B cell (primary cell): ENCODE data around the gene MARCHF10. TPM values are rescaled to one million over a fixed set of nuclear protein-coding genes. Genes with fewer than 3 reads are reported as not detected.
"Not testable (repeated sequence)": the region's sequence is repeated elsewhere in the genome, so short reads cannot be mapped to it uniquely, and the experiment has no call there.

Experiments
- ATAC-seq: fragments of 200-7000 bp; cut with Tn5 transposase; one replicate; pipeline ENCODE4 v1.10.0; 2021; ENCODE audit warnings: low read depth, mild to moderate bottlenecking, moderate number of reproducible peaks, moderate library complexity
- CTCF ChIA-PET: fragments of 350-600 bp; sonication (Branson Sonifier 250); formaldehyde crosslinking; loops from one replicate; lab custom pipeline; 2021; ENCODE audit warnings: antibody characterized with exemption, inconsistent platforms; lab: Charles Lee
- POLR2A ChIA-PET: fragments of 350-600 bp; sonication (Branson Sonifier 250); formaldehyde crosslinking; loops from one replicate; lab custom pipeline; 2021; ENCODE audit warnings: antibody characterized with exemption; lab: Charles Lee
- DNase-seq: peaks from one replicate; pipeline ENCODE4 v3.0.0; 2013
- H2AFZ ChIP-seq: 2 replicates; pipeline ENCODE4 v1.6.1; 2012; ENCODE audit warnings: mild to moderate bottlenecking, low read depth, low read length; ENCODE audit not compliant: insufficient read depth, poor library complexity, severe bottlenecking
- H3K27ac ChIP-seq, 2 donors: 1 replicate in 1 of 2; 2 replicates in 1 of 2; pipeline ENCODE4 v1.5.1; 2012 to 2013; ENCODE audit warnings: low read length in 2 of 2, mild to moderate bottlenecking in 2 of 2, moderate library complexity in 1 of 2
- H3K27me3 ChIP-seq, 4 experiments: fragments of 200-600 bp in 1 of 4; sonication (generic) in 1 of 4; replicated peaks in 1 of 4; 1 replicate in 2 of 4; 2 replicates in 2 of 4; pipeline versions ENCODE4 v1.6.1 to v1.7.0; 2013 to 2016; ENCODE audit warnings: low read length in 3 of 4, mild to moderate bottlenecking in 2 of 4, mixed read lengths in 1 of 4, moderate library complexity in 1 of 4; ENCODE audit not compliant: insufficient read depth in 4 of 4, control insufficient read depth in 3 of 4; ENCODE audit errors: control extremely low read depth in 1 of 4
- H3K36me3 ChIP-seq, 2 experiments: replicated peaks in 1 of 2; 1 replicate in 1 of 2; 2 replicates in 1 of 2; pipeline versions ENCODE4 v1.6.1 to v1.7.1; 2013; ENCODE audit warnings: low read length in 1 of 2; ENCODE audit not compliant: insufficient read depth in 2 of 2, control insufficient read depth in 1 of 2; ENCODE audit errors: control extremely low read depth in 1 of 2, extremely low read depth in 1 of 2
- H3K4me1 ChIP-seq, 2 donors: fragments of 200-600 bp in 1 of 2; sonication (generic) in 1 of 2; 1 replicate in 1 of 2; 2 replicates in 1 of 2; pipeline versions ENCODE4 v1.5.1 to v1.6.1; 2013 to 2017; ENCODE audit warnings: low read length in 2 of 2; ENCODE audit not compliant: control insufficient read depth in 2 of 2, insufficient read depth in 2 of 2
- H3K4me2 ChIP-seq: replicated peaks from 2 replicates; pipeline ENCODE3; 2012; ENCODE audit warnings: mild to moderate bottlenecking, low read depth, low read length; ENCODE audit not compliant: poor library complexity, severe bottlenecking
- H3K4me3 ChIP-seq, 5 experiments: fragments of 200-600 bp in 1 of 5; sonication (generic) in 1 of 5; 1 replicate in 3 of 5; 2 replicates in 2 of 5; pipeline versions ENCODE4 v1.5.1 to v1.7.0; 2011 to 2016; ENCODE audit warnings: low read length in 4 of 5, mild to moderate bottlenecking in 4 of 5, low read depth in 2 of 5, control low read depth in 1 of 5, moderate library complexity in 1 of 5; ENCODE audit not compliant: insufficient read depth in 1 of 5; ENCODE audit errors: control extremely low read depth in 1 of 5, extremely low read depth in 1 of 5
- H3K79me2 ChIP-seq: fragments of 200-600 bp; sonication (generic); one replicate; pipeline ENCODE4 v1.6.0; 2016; ENCODE audit warnings: low read length; ENCODE audit not compliant: control insufficient read depth, insufficient read depth
- H3K9ac ChIP-seq: fragments of 200-600 bp; sonication (generic); 2 replicates; pipeline ENCODE4 v1.6.1; 2017; ENCODE audit warnings: mild to moderate bottlenecking, low read length, moderate library complexity
- H3K9me3 ChIP-seq, 3 donors: one replicate each; pipeline versions ENCODE4 v1.6.1 to v1.7.1; 2013; ENCODE audit warnings: low read length in 2 of 3; ENCODE audit not compliant: control insufficient read depth in 2 of 3, insufficient read depth in 1 of 3; ENCODE audit errors: control extremely low read depth in 1 of 3
- H4K20me1 ChIP-seq: 2 replicates; pipeline ENCODE4 v1.6.0; 2012; ENCODE audit warnings: mild to moderate bottlenecking, low read length; ENCODE audit not compliant: insufficient read depth, control insufficient read depth, poor library complexity, severe bottlenecking
- H3K27ac Mint-ChIP-seq: one replicate; pipeline ENCODE4 v1.8.0; 2021; ENCODE audit warnings: mixed read lengths
- H3K27me3 Mint-ChIP-seq: one replicate; pipeline ENCODE4 v1.8.0; 2021; ENCODE audit warnings: mixed read lengths
- H3K4me1 Mint-ChIP-seq: one replicate; pipeline ENCODE4 v1.8.0; 2021; ENCODE audit warnings: mixed read lengths
- H3K4me3 Mint-ChIP-seq: one replicate; pipeline ENCODE4 v1.8.0; 2021; ENCODE audit warnings: mixed read lengths
- H3K9me3 Mint-ChIP-seq: one replicate; pipeline ENCODE4 v1.8.0; 2022; ENCODE audit warnings: mixed read lengths; ENCODE audit not compliant: insufficient read depth
- CTCF ChIP-seq: fragments of 200-600 bp; IDR thresholded peaks from one replicate; pipeline ENCODE4 v1.8.0; 2022; ENCODE audit warnings: antibody characterized with exemption, mild to moderate bottlenecking
- EZH2 ChIP-seq: IDR thresholded peaks from 2 replicates; pipeline ENCODE4 v1.6.1; 2012; ENCODE audit warnings: borderline replicate concordance, low read depth, mild to moderate bottlenecking, moderate library complexity, low read length; ENCODE audit not compliant: insufficient read depth, poor library complexity, severe bottlenecking
- WGBS: methylation state at CpG from one replicate; pipeline ENCODE4 v1.1.5; 2013; ENCODE audit warnings: missing lambda C conversion rate; ENCODE audit not compliant: insufficient coverage; 5-methylcytosine and 5-hydroxymethylcytosine counted together
- intact Hi-C: fragments of 100-400 bp; cut with micrococcal nuclease; formaldehyde crosslinking; loops from one replicate; pipeline ENCODE4 v1.10.0; 2022
- polyA plus RNA-seq: library from polyadenylated mRNA; depleted of rRNA; stranded (reverse); fragments of >200 nt; gene quantifications from 2 replicates; pipeline ENCODE4 v1.2.3, GENCODE V29; 2012
- total RNA-seq, 2 donors: library from RNA; stranded (reverse); fragments of 120-200 nt in 1 of 2; gene quantifications; 1 replicate in 1 of 2; 2 replicates in 1 of 2; pipeline versions ENCODE4 v1.2.3 to v1.2.4, GENCODE V29; 2013 to 2022

Gene MARCHF10
- total and polyA plus RNA-seq, 2 donors (not counting 1 experiment from before 2014, with no cell fraction given) = 0.24 TPM; not detected in 1

- no CpG with 5 or more reads among the region's 1 CpG for WGBS
- Mint-ChIP-seq H3K4me3 (no peak overlapping the region), H3K27me3 (peaks cover 17% of the 10 kb centered on the region), H3K9me3 (no peaks in the 10 kb centered on the region), H3K27ac (no peak overlapping the region), H3K4me1 (no peaks in the 10 kb centered on the region)
- DNase-seq (no peak), ATAC-seq (no peak)
- peaks cover 0 to 2% (median 0%) of the 10 kb centered on the region in 3 donors for H3K9me3 ChIP-seq
- intact Hi-C loops = no loop called here
- no peak overlapping the region for H2AFZ ChIP-seq
- H3K4me1 ChIP-seq = no peaks in the 10 kb centered on the region
- no peaks in the 10 kb centered on the region for H3K27me3 ChIP-seq
- H3K79me2 ChIP-seq = no peaks in the 10 kb centered on the region
- CTCF ChIA-PET = no interaction called here
- H3K36me3 ChIP-seq = no peaks in the 10 kb centered on the region
- H3K4me2 ChIP-seq = no peak overlapping the region
- POLR2A ChIA-PET = no interaction called here
- no peak overlapping the region for H3K9ac ChIP-seq
- no peaks in the 10 kb centered on the region for H4K20me1 ChIP-seq
- H3K4me3 ChIP-seq = no peak overlapping the region
- H3K27ac ChIP-seq = no peak overlapping the region
- TF ChIP-seq EZH2 = no peak
- no peak for TF ChIP-seq CTCF
Observed at GRCh38 chr17:62832405-62832804, 24.3 kb upstream of the MARCHF10 start.

- POLR2A ChIA-PET, intact Hi-C loops, ATAC-seq, H3K27ac Mint-ChIP-seq, H3K4me3 Mint-ChIP-seq, H3K4me2 ChIP-seq, H3K27ac ChIP-seq, H2AFZ ChIP-seq, H3K27me3 Mint-ChIP-seq, H3K9me3 ChIP-seq, H3K4me1 Mint-ChIP-seq, H3K36me3 ChIP-seq, CTCF ChIA-PET, H3K79me2 ChIP-seq, H3K9me3 Mint-ChIP-seq, H4K20me1 ChIP-seq, H3K4me3 ChIP-seq, H3K27me3 ChIP-seq, H3K4me1 ChIP-seq, DNase-seq, H3K9ac ChIP-seq: not testable (repeated sequence)
- 30% methylated on average over 2 of the region's 6 CpGs for whole genome bisulfite sequencing
Observed at GRCh38 chr17:62831066-62831465, 23.0 kb upstream of the MARCHF10 start.
